GM18517 (cell line): ENCODE results near the gene HADHB.
A peak's percentile ranks its signal among the peaks of the same experiment; 100 is the strongest.
"Not testable (repeated sequence)": the region's sequence is repeated elsewhere in the genome, so short reads cannot be mapped to it uniquely, and the experiment has no call there.

Source experiments
- ATAC-seq: cut with Tn5 transposase; IDR thresholded peaks from one replicate; pipeline ENCODE4 v1.9.1; 2021; ENCODE audit warnings: mild to moderate bottlenecking, moderate library complexity; ENCODE audit not compliant: unreplicated experiment

The HADHB gene

GRCh38 chr2:26326514-26326913, 81.8 kb downstream of the HADHB start:
- no peak for ATAC-seq

- ATAC-seq, result no peak
Measured at GRCh38 chr2:26327291-26328272, 82.8 kb downstream of the HADHB start.

GRCh38 chr2:26329083-26329482, 84.3 kb downstream of the HADHB start:
- not testable (repeated sequence) for ATAC-seq

- ATAC-seq, result peak; percentile 61
Measured at GRCh38 chr2:26330114-26330549, 85.4 kb downstream of the HADHB start.

GRCh38 chr2:26330604-26331003, 85.9 kb downstream of the HADHB start:
- no peak for ATAC-seq

- not testable (repeated sequence) for ATAC-seq
Measured at GRCh38 chr2:26331321-26331720, 86.6 kb downstream of the HADHB start.

- no peak for ATAC-seq
Measured at GRCh38 chr2:26333293-26333692, 88.6 kb downstream of the HADHB start.

GRCh38 chr2:26335231-26335630, 90.5 kb downstream of the HADHB start:
- no peak for ATAC-seq

- no peak for ATAC-seq
Measured at GRCh38 chr2:26336719-26337118, 92.0 kb downstream of the HADHB start.

GRCh38 chr2:26337298-26337697, 92.6 kb downstream of the HADHB start:
- no peak for ATAC-seq
